Measurements from ENCODE around the gene RET. TPM values are rescaled to one million over a fixed set of nuclear protein-coding genes. Genes with fewer than 3 reads are reported as not detected.
A peak's percentile ranks its signal among the peaks of the same experiment; 100 is the strongest.

The RET gene
- total RNA-seq, 6 donors from 2014 or later: 0.11 to 0.98 (median 0.30) TPM; not detected in 1

DNA sequence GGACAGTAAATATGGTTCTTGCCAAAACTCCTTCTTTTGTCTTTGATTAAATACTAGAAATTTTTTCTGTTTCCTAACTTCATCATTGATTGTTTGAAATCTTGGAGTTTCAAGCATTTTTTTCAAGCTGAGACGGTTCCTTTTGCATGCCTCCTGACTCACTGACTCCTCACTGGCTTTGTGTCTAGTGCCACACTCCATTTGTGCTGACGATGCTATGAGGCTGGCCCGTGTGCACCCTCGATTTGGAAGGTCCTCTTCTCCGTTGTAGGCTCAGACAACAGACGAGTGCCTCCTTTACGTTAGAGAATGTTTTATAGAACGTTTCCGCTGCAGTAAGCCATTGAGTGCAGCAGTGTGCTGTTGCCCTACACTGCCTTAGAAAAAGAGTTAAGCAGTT lies 50.6 kb downstream of the RET start:
- H3K4me3 ChIP-seq: no peak overlapping the region
- no peaks in the 10 kb centered on the region for H3K36me3 ChIP-seq
- TF ChIP-seq POLR2A (IDR thresholded peaks at IDR 0.05): peak in 1 of 4 donors; percentile 13
- no peak for TF ChIP-seq EP300 (IDR thresholded peaks at IDR 0.05)
- ATAC-seq (ENCODE audit: low FRiP score in 2 of 2) (no peak), DNase-seq (no peak)
- 69 to 79% methylated on average over 9 of the region's 9 CpGs for WGBS, 2 donors
- no peak overlapping the region for H3K27ac ChIP-seq
- no peaks in the 10 kb centered on the region for H3K9me3 ChIP-seq
- peaks cover 0 to 8% (median 4%) of the 10 kb centered on the region in 4 donors for H3K4me1 ChIP-seq
- H3K27me3 ChIP-seq: no peaks in the 10 kb centered on the region

DNA sequence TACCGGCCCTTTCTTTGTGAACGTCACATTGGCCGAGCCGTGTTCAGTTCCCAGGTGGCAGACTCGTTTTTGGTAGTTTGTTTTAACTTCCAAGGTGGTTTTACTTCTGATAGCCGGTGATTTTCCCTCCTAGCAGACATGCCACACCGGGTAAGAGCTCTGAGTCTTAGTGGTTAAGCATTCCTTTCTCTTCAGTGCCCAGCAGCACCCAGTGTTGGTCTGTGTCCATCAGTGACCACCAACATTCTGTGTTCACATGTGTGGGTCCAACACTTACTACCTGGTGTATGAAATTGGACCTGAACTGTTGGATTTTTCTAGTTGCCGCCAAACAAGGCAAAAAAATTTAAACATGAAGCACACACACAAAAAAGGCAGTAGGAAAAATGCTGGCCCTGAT lies 51.5 kb downstream of the RET start:
- DNase-seq: no peak
- WGBS, 2 donors: 81 to 86% methylated on average over 8 of the region's 8 CpGs

DNA sequence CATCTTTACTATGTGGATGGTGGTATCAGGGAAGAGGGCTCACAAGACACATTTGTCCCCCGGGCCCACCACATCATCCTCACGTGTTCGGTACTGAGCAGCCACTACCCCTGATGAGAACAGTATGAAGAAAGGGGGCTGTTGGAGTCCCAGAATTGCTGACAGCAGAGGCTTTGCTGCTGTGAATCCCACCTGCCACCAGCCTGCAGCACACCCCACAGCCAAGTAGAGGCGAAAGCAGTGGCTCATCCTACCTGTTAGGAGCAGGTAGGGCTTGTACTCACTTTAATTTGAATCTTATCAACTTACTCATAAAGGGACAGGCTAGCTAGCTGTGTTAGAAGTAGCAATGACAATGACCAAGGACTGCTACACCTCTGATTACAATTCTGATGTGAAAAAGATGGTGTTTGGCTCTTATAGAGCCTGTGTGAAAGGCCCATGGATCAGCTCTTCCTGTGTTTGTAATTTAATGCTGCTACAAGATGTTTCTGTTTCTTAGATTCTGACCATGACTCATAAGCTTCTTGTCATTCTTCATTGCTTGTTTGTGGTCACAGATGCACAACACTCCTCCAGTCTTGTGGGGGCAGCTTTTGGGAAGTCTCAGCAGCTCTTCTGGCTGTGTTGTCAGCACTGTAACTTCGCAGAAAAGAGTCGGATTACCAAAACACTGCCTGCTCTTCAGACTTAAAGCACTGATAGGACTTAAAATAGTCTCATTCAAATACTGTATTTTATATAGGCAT lies 52.3 kb downstream of the RET start:
- H3K27ac ChIP-seq: peak overlapping the region; percentile 27 to 60 (median 50)
- no peak overlapping the region for H3K4me3 ChIP-seq
- no peaks in the 10 kb centered on the region for H3K27me3 ChIP-seq
- no peaks in the 10 kb centered on the region for H3K36me3 ChIP-seq
- no peaks in the 10 kb centered on the region for H3K9me3 ChIP-seq
- H3K4me1 ChIP-seq: peaks cover 0 to 8% (median 4%) of the 10 kb centered on the region in 4 donors
- DNase-seq (no peak), ATAC-seq (ENCODE audit: low FRiP score in 2 of 2) (peak in 1 of 2 donors; percentile 84)
- 72 to 78% methylated on average over 6 of the region's 6 CpGs for WGBS, 2 donors
- TF ChIP-seq POLR2A (IDR thresholded peaks at IDR 0.05): peak in 1 of 4 donors; percentile 18
- TF ChIP-seq, protein P1, sequence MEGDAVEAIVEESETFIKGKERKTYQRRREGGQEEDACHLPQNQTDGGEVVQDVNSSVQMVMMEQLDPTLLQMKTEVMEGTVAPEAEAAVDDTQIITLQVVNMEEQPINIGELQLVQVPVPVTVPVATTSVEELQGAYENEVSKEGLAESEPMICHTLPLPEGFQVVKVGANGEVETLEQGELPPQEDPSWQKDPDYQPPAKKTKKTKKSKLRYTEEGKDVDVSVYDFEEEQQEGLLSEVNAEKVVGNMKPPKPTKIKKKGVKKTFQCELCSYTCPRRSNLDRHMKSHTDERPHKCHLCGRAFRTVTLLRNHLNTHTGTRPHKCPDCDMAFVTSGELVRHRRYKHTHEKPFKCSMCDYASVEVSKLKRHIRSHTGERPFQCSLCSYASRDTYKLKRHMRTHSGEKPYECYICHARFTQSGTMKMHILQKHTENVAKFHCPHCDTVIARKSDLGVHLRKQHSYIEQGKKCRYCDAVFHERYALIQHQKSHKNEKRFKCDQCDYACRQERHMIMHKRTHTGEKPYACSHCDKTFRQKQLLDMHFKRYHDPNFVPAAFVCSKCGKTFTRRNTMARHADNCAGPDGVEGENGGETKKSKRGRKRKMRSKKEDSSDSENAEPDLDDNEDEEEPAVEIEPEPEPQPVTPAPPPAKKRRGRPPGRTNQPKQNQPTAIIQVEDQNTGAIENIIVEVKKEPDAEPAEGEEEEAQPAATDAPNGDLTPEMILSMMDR (IDR thresholded peaks at IDR 0.05): no peak
- TF ChIP-seq EP300 (IDR thresholded peaks at IDR 0.05): no peak
- peak in 1 of 2 donors; percentile 45 for TF ChIP-seq POLR2AphosphoS5 (IDR thresholded peaks at IDR 0.05)

More for the DNA sequence above, 51.5 kb downstream of the RET start:
- peak overlapping the region in 1 of 4 donors; percentile 60 for H3K27ac ChIP-seq
- ATAC-seq (ENCODE audit: low FRiP score in 2 of 2): no peak
- H3K4me3 ChIP-seq: no peak overlapping the region
- no peaks in the 10 kb centered on the region for H3K9me3 ChIP-seq
- no peaks in the 10 kb centered on the region for H3K27me3 ChIP-seq
- H3K36me3 ChIP-seq: no peaks in the 10 kb centered on the region
- peaks cover 0 to 8% (median 4%) of the 10 kb centered on the region in 4 donors for H3K4me1 ChIP-seq
- TF ChIP-seq EP300 (IDR thresholded peaks at IDR 0.05) (no peak), POLR2AphosphoS5 (IDR thresholded peaks at IDR 0.05) (no peak), POLR2A (IDR thresholded peaks at IDR 0.05) (no peak)
- TF ChIP-seq, protein P1 (IDR thresholded peaks at IDR 0.05): no peak

DNA sequence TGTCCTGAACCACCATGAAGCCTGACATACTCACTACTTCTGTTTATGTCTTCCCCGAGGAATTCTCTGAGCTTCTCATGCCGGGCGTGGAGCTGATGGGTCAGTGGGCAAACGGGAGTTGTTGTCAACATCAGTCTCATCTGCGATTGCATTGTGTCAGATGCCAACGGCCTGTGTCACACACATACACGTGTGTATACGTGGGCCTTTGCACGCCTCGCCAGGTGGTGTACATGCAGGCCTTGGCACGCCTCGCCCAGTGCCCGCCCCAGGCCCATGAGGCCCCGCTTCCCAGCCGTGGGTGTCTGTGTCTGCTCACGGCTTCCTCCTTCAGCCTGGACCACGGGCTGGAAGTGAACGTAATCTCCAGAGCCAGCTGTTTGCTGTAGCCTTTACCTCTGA lies 53.9 kb downstream of the RET start:
- peak in 1 of 2 donors; percentile 77 for DNase-seq
- H3K4me1 ChIP-seq: peaks cover 0 to 8% (median 4%) of the 10 kb centered on the region in 4 donors
- ATAC-seq (ENCODE audit: low FRiP score in 2 of 2): peak in 1 of 2 donors; percentile 23
- H3K9me3 ChIP-seq: no peaks in the 10 kb centered on the region
- no peaks in the 10 kb centered on the region for H3K36me3 ChIP-seq
- WGBS, 2 donors: 64 to 73% methylated on average over 14 to 18 of the region's 18 CpGs
- no peaks in the 10 kb centered on the region for H3K27me3 ChIP-seq
- no peak overlapping the region for H3K27ac ChIP-seq
- TF ChIP-seq EP300 (IDR thresholded peaks at IDR 0.05): no peak
- no peak for TF ChIP-seq POLR2AphosphoS5 (IDR thresholded peaks at IDR 0.05)
- TF ChIP-seq, protein P1 (IDR thresholded peaks at IDR 0.05): no peak
- TF ChIP-seq POLR2A (IDR thresholded peaks at IDR 0.05): no peak
- no peak overlapping the region for H3K4me3 ChIP-seq

DNA sequence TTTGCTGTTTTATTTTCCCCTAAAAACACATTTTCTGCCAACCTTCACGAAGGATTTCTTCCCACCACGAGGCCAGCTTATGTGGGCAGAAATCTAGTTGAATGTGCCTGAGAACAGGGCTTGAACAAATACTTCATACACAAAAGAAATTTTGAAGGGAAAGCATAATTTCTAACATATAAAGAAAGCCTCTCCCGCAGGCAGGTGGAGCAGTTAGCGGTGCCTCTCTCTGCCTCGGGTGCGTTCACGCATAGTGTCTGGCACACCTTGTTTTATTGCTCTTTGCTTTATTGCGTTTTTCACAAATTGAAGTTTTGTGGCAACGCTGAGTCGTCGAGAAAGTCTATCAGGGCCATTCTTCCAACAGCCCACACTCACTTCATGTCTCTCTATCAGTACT lies 54.4 kb downstream of the RET start:
- no peak overlapping the region for H3K4me3 ChIP-seq
- WGBS, 2 donors: 77 to 79% methylated on average over 11 of the region's 11 CpGs
- TF ChIP-seq POLR2AphosphoS5 (IDR thresholded peaks at IDR 0.05) (no peak), EP300 (IDR thresholded peaks at IDR 0.05) (no peak), POLR2A (IDR thresholded peaks at IDR 0.05) (no peak)
- TF ChIP-seq, protein P1 (IDR thresholded peaks at IDR 0.05): no peak
- H3K9me3 ChIP-seq: no peaks in the 10 kb centered on the region
- no peak for ATAC-seq (ENCODE audit: low FRiP score in 2 of 2)
- H3K4me1 ChIP-seq: peaks cover 0 to 8% (median 4%) of the 10 kb centered on the region in 4 donors
- H3K27me3 ChIP-seq: no peaks in the 10 kb centered on the region
- no peak for DNase-seq
- no peaks in the 10 kb centered on the region for H3K36me3 ChIP-seq
- H3K27ac ChIP-seq: no peak overlapping the region
